Neural cell (in vitro differentiated cells): ENCODE data around the gene MXI1. TPM values are rescaled to one million over a fixed set of nuclear protein-coding genes. Genes with fewer than 3 reads are reported as not detected.

ENCODE experiments used
- H2AFZ ChIP-seq: fragments of 200-600, 300-800 bp; sonication (generic), shearing (Covaris generic); 2 replicates; pipeline ENCODE4 v1.6.0; 2014; ENCODE audit warnings: low read depth, mild to moderate bottlenecking, antibody characterized with exemption, low read length, moderate library complexity
- H3F3A ChIP-seq: fragments of 200-600 bp; shearing (Covaris generic); 2 replicates; pipeline ENCODE4 v1.6.1; 2016; ENCODE audit warnings: mild to moderate bottlenecking, moderate library complexity, mixed read lengths, antibody characterized with exemption, low read length; ENCODE audit not compliant: insufficient read depth, poor library complexity, severe bottlenecking
- H3K27ac ChIP-seq: fragments of 200-600, 300-800 bp; sonication (generic), shearing (Covaris generic); 2 replicates; pipeline ENCODE4 v1.5.1; 2014; ENCODE audit warnings: mild to moderate bottlenecking, low read length, moderate library complexity
- H3K27me3 ChIP-seq: fragments of 300-800, 200-600 bp; sonication (generic), shearing (Covaris generic); 2 replicates; pipeline ENCODE4 v1.6.0; 2014; ENCODE audit warnings: mild to moderate bottlenecking, low read depth, low read length, moderate library complexity; ENCODE audit not compliant: insufficient read depth
- H3K36me3 ChIP-seq: fragments of 300-800, 200-600 bp; sonication (generic), shearing (Covaris generic); 2 replicates; pipeline ENCODE4 v1.5.1; 2014; ENCODE audit warnings: mild to moderate bottlenecking, antibody characterized with exemption, low read length, moderate library complexity; ENCODE audit not compliant: insufficient read depth
- H3K4me2 ChIP-seq: fragments of 300-800, 200-600 bp; sonication (generic), shearing (Covaris generic); 2 replicates; pipeline ENCODE4 v1.6.0; 2014; ENCODE audit warnings: mild to moderate bottlenecking, low read length
- H3K4me3 ChIP-seq: fragments of 300-800, 200-600 bp; sonication (generic), shearing (Covaris generic); 2 replicates; pipeline ENCODE4 v1.5.1; 2014; ENCODE audit warnings: mild to moderate bottlenecking, low read length, moderate library complexity
- H3K79me2 ChIP-seq: fragments of 200-600 bp; shearing (Covaris generic); replicated peaks from 2 replicates; pipeline ENCODE4 v1.6.0; 2014; ENCODE audit warnings: mild to moderate bottlenecking, low read length, moderate library complexity; ENCODE audit not compliant: insufficient read depth
- H3K9ac ChIP-seq: fragments of 300-800, 200-600 bp; sonication (generic), shearing (Covaris generic); 2 replicates; pipeline ENCODE4 v1.6.1; 2016; ENCODE audit warnings: mild to moderate bottlenecking, low read length, mixed read lengths
- H3K9me2 ChIP-seq: fragments of 200-600 bp; shearing (Covaris generic); 2 replicates; pipeline ENCODE4 v1.6.1; 2016; ENCODE audit warnings: mild to moderate bottlenecking, low read length, mixed read lengths; ENCODE audit not compliant: insufficient read depth
- H3K9me3 ChIP-seq: fragments of 200-600, 300-800 bp; sonication (generic), shearing (Covaris generic); 2 replicates; pipeline ENCODE4 v1.6.1; 2016; ENCODE audit warnings: mild to moderate bottlenecking, mixed run types, low read length, moderate library complexity, mixed read lengths
- H4K20me1 ChIP-seq: fragments of 200-600 bp; shearing (Covaris generic); 2 replicates; pipeline ENCODE4 v1.6.1; 2016; ENCODE audit warnings: mild to moderate bottlenecking, mixed run types; ENCODE audit not compliant: insufficient read depth
- EP300 ChIP-seq: fragments of 450-650 bp; conservative IDR thresholded peaks from 2 replicates; pipeline ENCODE4 v1.6.1; 2014; ENCODE audit warnings: antibody characterized with exemption, mild to moderate bottlenecking, moderate library complexity; ENCODE audit not compliant: poor library complexity, severe bottlenecking
- EZH2 ChIP-seq: fragments of 200-600, 300-800 bp; shearing (Covaris generic), sonication (generic); IDR thresholded peaks from 2 replicates; pipeline ENCODE4 v1.6.1; 2014; ENCODE audit warnings: antibody characterized with exemption, low read length, borderline replicate concordance, mild to moderate bottlenecking; ENCODE audit not compliant: insufficient read depth, poor library complexity, severe bottlenecking
- MXI1 ChIP-seq: fragments of 450-650 bp; conservative IDR thresholded peaks from 2 replicates; pipeline ENCODE4 v1.6.1; 2014; ENCODE audit warnings: antibody characterized with exemption, mild to moderate bottlenecking; ENCODE audit not compliant: poor library complexity, severe bottlenecking
- POLR2AphosphoS5 ChIP-seq: IDR thresholded peaks from 2 replicates; pipeline ENCODE4 v1.6.1; 2012
- RAD21 ChIP-seq: fragments of 450-650 bp; conservative IDR thresholded peaks from 2 replicates; pipeline ENCODE4 v1.6.1; 2014; ENCODE audit warnings: antibody characterized with exemption, mild to moderate bottlenecking, moderate library complexity
- SMC3 ChIP-seq: fragments of 450-650 bp; conservative IDR thresholded peaks from 2 replicates; pipeline ENCODE4 v1.6.1; 2014; ENCODE audit warnings: antibody characterized with exemption, mild to moderate bottlenecking, moderate library complexity; ENCODE audit not compliant: poor library complexity
- TAF1 ChIP-seq: IDR thresholded peaks from 2 replicates; pipeline ENCODE4 v1.6.1; 2012; ENCODE audit warnings: low read depth
- polyA plus RNA-seq: library from polyadenylated mRNA; depleted of rRNA; stranded (reverse); fragments of >200 nt; gene quantifications from 2 replicates; pipeline ENCODE4 v1.2.3, GENCODE V29; 2014
- TF ChIP-seq, protein P1 (sequence below): fragments of 450-650 bp; IDR thresholded peaks from 2 replicates; pipeline ENCODE4 v1.5.1; 2014; ENCODE audit warnings: antibody characterized with exemption, mild to moderate bottlenecking, moderate library complexity; ENCODE audit not compliant: poor library complexity, severe bottlenecking
- TF ChIP-seq, protein P2 (sequence below): IDR thresholded peaks from 2 replicates; pipeline ENCODE4 v1.6.1; 2012; ENCODE audit warnings: borderline replicate concordance

Gene MXI1
- polyA plus RNA-seq, 1 donor from 2014 or later: 69.5 TPM

- Histone ChIP-seq H4K20me1 (peaks cover 4% of the 10 kb centered on the region), H3F3A (no peaks in the 10 kb centered on the region), H3K9ac (no peak overlapping the region), H2AFZ (no peak overlapping the region), H3K27ac (no peak overlapping the region), H3K9me3 (no peaks in the 10 kb centered on the region), H3K27me3 (no peaks in the 10 kb centered on the region), H3K4me2 (no peak overlapping the region), H3K36me3 (no peaks in the 10 kb centered on the region), H3K9me2 (no peaks in the 10 kb centered on the region), H3K4me3 (no peak overlapping the region), H3K79me2 (peaks cover 36% of the 10 kb centered on the region)
- TF ChIP-seq MXI1 (no peak), RAD21 (no peak), TAF1 (no peak), EP300 (no peak)
Observed at GRCh38 chr10:110223298-110223925, 16.0 kb downstream of the MXI1 start.

DNA sequence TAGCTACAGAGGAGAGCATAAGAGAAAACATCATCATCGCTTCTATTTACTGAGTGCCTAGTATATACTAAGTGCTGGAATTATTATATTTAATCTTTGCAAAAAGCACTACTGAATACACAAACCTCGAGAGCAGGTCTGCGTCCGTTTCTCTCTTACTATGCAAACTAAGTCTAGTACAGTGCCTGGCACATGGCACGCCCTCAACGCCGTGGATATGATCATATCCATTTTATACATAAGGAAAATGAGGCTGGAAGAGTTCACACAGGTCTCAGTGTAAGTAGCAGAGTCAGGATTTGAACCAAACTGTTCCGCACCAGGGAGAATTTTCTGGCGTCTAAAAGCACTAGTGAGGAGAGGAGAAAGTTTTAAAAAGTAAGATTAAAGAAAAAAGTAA, 17.6 kb downstream of the MXI1 start:
- Histone ChIP-seq H3K27ac (no peak overlapping the region), H3K36me3 (no peaks in the 10 kb centered on the region), H3K79me2 (peaks cover 28% of the 10 kb centered on the region), H3K9ac (no peak overlapping the region), H3K9me3 (no peaks in the 10 kb centered on the region), H3K9me2 (no peaks in the 10 kb centered on the region), H3K4me2 (peak overlapping the region; percentile 57), H3F3A (no peaks in the 10 kb centered on the region), H3K27me3 (no peaks in the 10 kb centered on the region), H3K4me3 (peak overlapping the region; percentile 84), H4K20me1 (peaks cover 4% of the 10 kb centered on the region), H2AFZ (no peak overlapping the region)
- no peak for TF ChIP-seq EP300
- TF ChIP-seq SMC3: no peak
- no peak for TF ChIP-seq MXI1
- TF ChIP-seq RAD21: no peak
- no peak for TF ChIP-seq TAF1
- TF ChIP-seq, protein P1, sequence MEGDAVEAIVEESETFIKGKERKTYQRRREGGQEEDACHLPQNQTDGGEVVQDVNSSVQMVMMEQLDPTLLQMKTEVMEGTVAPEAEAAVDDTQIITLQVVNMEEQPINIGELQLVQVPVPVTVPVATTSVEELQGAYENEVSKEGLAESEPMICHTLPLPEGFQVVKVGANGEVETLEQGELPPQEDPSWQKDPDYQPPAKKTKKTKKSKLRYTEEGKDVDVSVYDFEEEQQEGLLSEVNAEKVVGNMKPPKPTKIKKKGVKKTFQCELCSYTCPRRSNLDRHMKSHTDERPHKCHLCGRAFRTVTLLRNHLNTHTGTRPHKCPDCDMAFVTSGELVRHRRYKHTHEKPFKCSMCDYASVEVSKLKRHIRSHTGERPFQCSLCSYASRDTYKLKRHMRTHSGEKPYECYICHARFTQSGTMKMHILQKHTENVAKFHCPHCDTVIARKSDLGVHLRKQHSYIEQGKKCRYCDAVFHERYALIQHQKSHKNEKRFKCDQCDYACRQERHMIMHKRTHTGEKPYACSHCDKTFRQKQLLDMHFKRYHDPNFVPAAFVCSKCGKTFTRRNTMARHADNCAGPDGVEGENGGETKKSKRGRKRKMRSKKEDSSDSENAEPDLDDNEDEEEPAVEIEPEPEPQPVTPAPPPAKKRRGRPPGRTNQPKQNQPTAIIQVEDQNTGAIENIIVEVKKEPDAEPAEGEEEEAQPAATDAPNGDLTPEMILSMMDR: no peak
- no peak for TF ChIP-seq EZH2
- TF ChIP-seq, protein P2, sequence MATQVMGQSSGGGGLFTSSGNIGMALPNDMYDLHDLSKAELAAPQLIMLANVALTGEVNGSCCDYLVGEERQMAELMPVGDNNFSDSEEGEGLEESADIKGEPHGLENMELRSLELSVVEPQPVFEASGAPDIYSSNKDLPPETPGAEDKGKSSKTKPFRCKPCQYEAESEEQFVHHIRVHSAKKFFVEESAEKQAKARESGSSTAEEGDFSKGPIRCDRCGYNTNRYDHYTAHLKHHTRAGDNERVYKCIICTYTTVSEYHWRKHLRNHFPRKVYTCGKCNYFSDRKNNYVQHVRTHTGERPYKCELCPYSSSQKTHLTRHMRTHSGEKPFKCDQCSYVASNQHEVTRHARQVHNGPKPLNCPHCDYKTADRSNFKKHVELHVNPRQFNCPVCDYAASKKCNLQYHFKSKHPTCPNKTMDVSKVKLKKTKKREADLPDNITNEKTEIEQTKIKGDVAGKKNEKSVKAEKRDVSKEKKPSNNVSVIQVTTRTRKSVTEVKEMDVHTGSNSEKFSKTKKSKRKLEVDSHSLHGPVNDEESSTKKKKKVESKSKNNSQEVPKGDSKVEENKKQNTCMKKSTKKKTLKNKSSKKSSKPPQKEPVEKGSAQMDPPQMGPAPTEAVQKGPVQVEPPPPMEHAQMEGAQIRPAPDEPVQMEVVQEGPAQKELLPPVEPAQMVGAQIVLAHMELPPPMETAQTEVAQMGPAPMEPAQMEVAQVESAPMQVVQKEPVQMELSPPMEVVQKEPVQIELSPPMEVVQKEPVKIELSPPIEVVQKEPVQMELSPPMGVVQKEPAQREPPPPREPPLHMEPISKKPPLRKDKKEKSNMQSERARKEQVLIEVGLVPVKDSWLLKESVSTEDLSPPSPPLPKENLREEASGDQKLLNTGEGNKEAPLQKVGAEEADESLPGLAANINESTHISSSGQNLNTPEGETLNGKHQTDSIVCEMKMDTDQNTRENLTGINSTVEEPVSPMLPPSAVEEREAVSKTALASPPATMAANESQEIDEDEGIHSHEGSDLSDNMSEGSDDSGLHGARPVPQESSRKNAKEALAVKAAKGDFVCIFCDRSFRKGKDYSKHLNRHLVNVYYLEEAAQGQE: no peak
- TF ChIP-seq POLR2AphosphoS5: no peak
